ENCODE data around the gene COLEC11.
"Not testable (repeated sequence)": the region's sequence is repeated elsewhere in the genome, so short reads cannot be mapped to it uniquely, and the experiment has no call there.

Gene COLEC11

GRCh38 chr2:3606370-3607201, 11.7 kb downstream of the COLEC11 start:
- no peak for DNase-seq

GRCh38 chr2:3608373-3609278, 13.7 kb downstream of the COLEC11 start:
- DNase-seq, result no peak

GRCh38 chr2:3609279-3609673, 14.4 kb downstream of the COLEC11 start:
- not testable (repeated sequence) for DNase-seq

- DNase-seq, result no peak
Observed at GRCh38 chr2:3610415-3610814, 15.5 kb downstream of the COLEC11 start.

GRCh38 chr2:3610881-3611505, 16.1 kb downstream of the COLEC11 start:
- DNase-seq, result no peak

GRCh38 chr2:3611589-3611988, 16.7 kb downstream of the COLEC11 start:
- no peak for DNase-seq

GRCh38 chr2:3612639-3613523, 18.0 kb downstream of the COLEC11 start:
- DNase-seq, result no peak

GRCh38 chr2:3613524-3613905, 18.6 kb downstream of the COLEC11 start:
- no peak for DNase-seq

GRCh38 chr2:3614743-3615142, 19.8 kb downstream of the COLEC11 start:
- DNase-seq, result not testable (repeated sequence)

GRCh38 chr2:3615541-3616200, 20.8 kb downstream of the COLEC11 start:
- not testable (repeated sequence) for DNase-seq

GRCh38 chr2:3616435-3617197, 21.7 kb downstream of the COLEC11 start:
- not testable (repeated sequence) for DNase-seq

GRCh38 chr2:3617198-3617890, 22.4 kb downstream of the COLEC11 start:
- no peak for DNase-seq

- no peak for DNase-seq
Observed at GRCh38 chr2:3618367-3618766, 23.5 kb downstream of the COLEC11 start.

GRCh38 chr2:3619033-3619432, 24.1 kb downstream of the COLEC11 start:
- no peak for DNase-seq

- DNase-seq, result not testable (repeated sequence)
Observed at GRCh38 chr2:3619661-3620060, 24.7 kb downstream of the COLEC11 start.

- DNase-seq, result no peak
Observed at GRCh38 chr2:3620834-3621233, 25.9 kb downstream of the COLEC11 start.

GRCh38 chr2:3622967-3623366, 28.1 kb downstream of the COLEC11 start:
- DNase-seq, result no peak

- no peak for DNase-seq
Observed at GRCh38 chr2:3624059-3624794, 29.3 kb downstream of the COLEC11 start.

GRCh38 chr2:3625186-3625585, 30.3 kb downstream of the COLEC11 start:
- DNase-seq, result no peak
